GM21515 (cell line): ENCODE data around the gene MREG.
A peak's percentile ranks its signal among the peaks of the same experiment; 100 is the strongest.

Experiments
- ATAC-seq: cut with Tn5 transposase; IDR thresholded peaks from one replicate; pipeline ENCODE4 v1.9.1; 2021; ENCODE audit not compliant: unreplicated experiment

Gene MREG

DNA sequence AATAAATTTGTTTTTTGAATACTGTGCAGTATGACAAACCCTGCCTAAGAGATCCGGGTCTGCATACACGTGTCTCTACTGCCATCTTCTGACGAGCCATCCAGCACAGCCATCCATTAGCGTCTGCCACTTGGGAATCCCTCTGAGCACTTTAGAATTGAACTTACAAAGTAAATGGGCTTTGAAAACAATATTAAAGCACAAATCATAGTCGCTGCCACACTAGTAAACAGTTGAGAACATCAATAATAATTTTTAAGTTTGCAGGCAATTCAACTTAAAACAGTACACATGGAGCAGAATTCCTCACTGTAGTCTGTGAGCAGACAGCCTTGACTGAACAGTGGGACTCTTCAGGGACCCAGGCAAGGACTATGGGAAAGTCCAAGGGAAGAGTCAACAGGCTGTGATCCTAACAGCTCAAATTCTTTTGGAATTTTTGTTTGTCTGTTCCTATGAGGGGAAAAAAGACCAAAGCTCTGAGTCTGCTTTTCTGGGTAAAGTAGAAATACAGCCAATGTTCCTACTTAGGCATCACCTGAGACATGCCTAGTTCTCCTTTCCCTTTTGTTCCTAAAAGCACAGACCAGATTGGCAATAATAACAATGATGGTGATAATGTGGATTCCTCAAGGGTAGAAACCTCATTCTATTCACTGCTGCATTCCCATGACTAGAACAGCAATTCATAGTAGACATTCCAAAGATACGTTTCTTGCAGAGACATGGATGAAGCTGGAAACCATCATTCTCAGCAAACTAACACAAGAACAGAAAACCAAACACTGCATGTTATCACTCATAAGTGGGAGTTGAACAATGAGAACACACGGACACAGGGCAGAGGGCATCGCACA lies 92.9 kb downstream of the MREG start:
- peak; percentile 62 for ATAC-seq

- no peak for ATAC-seq
Measured at GRCh38 chr2:215919624-215920243, 93.6 kb downstream of the MREG start.

DNA sequence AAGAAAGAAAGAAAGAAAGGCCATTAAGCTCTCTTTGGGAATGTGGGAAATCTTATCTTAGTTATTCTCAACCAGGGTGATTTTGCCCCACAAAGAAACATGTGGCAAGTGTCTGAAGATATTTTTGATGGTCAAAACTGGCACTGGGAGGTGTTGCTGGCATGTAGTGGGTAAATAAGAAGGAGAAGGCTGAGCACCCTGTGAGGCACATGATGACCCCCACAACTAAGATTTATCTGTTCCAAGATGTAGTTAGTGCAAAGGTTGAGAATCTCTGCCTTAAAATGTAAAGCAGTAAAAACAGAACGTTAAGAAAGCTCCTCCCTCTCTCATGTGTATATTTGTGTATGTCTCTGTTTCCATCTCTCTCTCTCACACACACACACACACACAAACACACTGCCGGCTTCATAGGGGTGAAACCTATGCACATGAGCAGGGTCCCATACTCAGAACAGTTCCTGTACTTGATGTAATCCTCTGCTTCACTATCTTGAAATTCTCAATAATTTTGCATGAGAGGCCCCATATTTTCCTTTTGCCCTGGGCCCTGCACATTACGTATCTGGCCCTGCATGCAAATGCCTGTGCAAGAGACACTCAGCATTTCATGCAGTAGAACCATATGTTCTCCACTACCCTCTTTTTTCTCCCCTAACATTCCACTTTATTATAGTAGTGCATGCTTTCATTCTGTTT lies 94.3 kb downstream of the MREG start:
- no peak for ATAC-seq

DNA sequence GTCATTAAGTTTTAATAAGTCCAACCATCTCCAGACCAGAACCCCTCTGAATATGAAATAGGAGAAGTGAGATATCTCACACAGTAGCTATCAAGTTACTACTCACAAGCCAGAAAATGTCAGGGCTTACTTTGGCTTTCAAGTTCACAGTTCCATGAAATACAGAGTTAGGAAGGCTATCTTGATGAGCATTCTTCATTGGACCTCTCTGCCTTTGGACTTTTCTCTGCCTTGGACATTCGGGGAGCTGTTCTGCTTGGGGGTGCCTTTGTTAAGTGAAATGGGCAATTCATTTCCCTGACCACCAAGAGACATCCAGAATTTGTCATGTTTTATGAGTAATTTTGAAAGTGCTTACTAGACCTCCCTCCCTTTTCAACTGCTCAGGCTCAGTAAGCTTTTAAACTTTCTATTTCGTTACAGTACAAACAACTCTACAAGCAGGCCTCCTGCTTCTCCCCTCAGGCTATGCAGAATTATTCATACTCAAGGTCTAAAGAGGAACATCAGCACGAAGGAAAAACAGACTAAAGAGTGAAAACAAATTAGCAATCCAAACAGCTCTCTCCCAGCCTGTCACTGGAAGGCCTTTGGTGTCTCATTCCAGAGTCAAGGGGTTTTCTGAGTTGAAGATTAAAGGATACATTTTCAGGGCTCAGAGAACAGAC lies 95.3 kb downstream of the MREG start:
- ATAC-seq, result peak; percentile 81

DNA sequence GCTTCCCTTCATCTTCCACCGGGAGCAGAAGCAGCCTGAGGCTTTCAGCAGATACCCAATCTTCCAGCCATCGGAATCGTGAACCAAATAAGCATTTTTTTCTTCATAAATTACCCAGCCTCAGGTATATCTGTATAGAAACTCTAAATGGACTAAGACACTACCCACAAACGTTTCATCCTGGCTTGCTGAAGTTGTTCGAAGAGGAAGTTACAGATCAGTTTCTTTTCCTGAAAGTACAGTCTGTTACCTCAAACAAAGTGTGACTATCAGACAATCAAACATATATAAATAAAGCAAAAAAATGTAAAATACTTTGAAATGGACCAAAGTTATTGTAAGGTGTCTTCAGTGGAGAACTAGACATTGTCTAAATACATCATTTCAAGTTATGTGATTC lies 97.9 kb downstream of the MREG start:
- no peak for ATAC-seq

GRCh38 chr2:215914777-215915165 lies 98.6 kb downstream of the MREG start:
- no peak for ATAC-seq

DNA sequence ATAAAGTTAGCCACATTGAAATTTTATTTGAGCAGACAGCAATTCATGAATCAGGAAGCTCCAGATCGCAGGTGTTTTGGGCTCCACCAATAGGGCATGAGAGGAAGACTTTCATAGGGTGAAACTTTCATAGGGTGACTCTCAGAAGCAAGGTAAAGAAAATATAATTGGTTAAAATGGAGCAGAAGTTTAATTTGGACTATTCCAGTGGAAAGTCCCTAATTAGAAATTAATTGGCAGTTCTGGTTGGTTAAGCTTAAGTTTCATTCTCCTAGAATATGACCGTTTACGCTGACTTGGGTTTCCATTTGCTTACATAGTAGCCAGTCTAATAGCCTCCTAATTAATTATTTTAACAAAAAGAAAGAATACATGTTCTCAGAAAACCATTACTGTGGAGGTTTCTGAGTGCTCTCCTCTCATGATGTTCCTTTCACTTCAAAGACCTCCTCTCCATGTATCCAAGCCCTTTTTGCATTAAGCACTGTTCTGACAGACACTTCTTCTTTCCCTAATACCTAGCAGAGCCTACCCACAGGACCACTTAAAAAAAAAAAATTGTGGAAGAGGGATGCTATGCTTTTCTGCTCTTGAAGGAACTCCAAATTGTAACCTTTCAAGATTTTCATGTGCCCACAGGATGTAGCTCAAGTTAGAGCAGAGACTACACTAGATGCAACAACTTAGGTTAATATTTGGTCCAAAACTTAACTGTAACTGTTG lies 99.1 kb downstream of the MREG start:
- ATAC-seq, result no peak

DNA sequence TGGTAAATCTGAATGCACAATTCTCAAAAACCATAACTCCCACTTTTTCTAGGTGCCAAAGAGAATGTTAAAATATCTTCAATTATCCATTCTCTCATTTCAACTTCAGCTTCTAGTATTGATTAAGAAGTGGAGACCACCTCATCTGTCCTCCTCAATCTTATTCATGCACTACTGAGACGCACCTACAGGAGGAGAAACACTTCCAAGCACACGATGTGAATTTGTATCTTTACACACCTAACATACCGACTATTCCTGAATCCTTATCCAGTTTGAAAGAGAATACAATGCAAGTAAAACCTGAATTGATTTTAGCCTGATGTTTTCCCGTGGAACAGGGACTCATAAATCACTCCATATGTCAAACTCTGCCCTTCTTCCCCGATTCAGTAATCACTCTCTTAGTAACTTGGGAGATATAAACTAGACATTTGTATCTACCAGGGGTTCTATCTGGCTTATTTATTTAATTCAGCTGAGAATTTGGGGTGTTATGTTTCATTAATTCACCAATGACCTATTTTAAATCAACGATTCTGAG lies 101.0 kb downstream of the MREG start:
- no peak for ATAC-seq

GRCh38 chr2:215911301-215912085 lies 101.9 kb downstream of the MREG start:
- ATAC-seq, result no peak

DNA sequence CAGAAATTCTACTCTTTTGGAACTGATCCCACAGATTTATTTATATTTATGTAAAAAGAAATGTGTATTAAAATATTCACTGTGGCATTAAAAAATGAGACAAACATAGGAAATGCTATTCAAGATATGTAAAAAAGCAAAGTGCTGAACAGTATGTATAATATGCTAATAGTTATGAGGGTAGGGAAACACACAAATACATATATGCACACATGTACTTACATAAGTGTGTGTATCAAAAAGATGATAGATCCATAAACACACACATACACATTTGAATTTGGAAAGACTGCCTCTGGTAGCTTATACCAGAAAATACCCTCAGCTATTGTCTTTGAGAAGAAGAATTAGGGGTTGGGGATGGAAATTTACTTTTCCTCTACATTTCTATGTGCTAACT lies 103.2 kb downstream of the MREG start:
- no peak for ATAC-seq

DNA sequence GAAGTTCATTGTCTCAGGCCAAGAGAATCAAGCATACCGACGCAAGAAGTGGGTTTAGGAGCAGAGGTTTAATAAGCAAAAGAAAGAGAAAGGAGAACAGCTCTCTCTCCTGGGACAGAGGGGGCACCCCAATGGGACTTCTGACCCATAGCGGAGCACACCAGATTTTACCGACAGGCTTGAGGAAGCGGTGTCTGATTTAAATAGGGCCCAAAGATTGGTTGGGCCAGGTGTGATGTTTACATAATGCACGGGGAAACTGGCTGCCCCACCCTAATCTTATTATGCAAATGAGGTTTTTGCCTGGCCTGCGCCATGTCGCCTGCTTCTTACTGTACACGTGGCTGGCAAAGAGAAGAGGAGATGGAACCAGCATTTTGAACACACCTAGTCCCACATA lies 106.2 kb downstream of the MREG start:
- ATAC-seq, result no peak

DNA sequence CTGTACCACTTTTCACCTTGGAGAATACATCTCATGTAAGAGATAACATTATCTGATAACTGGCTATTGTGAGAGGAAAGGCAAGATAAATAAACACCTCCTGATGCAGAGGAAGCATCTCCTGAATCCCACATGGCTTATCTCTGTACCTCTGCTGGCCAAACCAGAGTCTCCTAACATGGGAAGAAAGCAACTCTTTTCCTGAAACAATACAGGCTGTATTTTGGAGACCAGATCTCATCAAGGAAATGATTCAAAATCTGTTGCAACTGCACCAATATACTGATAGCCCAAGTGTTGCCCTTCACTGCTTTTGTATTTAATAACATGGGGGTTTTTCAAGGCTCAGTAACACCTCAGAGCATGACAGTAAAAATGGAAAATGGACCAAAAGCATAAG lies 106.9 kb downstream of the MREG start:
- ATAC-seq, result no peak

DNA sequence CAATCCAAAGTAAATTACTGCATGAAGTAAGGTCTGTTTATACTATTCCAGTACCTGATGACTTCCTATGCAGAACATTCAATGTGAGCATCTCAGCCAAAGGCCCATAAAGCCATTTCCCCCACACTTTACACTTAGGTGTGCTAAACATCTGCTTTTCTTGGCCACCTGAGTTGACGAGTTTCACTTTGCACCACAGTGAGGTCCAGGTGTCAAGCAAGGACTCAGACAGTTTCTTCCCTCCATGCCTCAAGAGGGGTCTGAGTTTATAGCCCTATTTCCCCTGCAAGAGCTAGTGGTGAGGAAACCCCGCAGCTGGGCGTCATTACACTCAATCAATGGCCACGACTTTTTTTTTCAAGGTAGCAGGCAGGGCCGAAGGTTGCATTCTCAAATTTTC lies 107.7 kb downstream of the MREG start:
- no peak for ATAC-seq

GRCh38 chr2:215904101-215904500 lies 109.2 kb downstream of the MREG start:
- ATAC-seq, result no peak

DNA sequence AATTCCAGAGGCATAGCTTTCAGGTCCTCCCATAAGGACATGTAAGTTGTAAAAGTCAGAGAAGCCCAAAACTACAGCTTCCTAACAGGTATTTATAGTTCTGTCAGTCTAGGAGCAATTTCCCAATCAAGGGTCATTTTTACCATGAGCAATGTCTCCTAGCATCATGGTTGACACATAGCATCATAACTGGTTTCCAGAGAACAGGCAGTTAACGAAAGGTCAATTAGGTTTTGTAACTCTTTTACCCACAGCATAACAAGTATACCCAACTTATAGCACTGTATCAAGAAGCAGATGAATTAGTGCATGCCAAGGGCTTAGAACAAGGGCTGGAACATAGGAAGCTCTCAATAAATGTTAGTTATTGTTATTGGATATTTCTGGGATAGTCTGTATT lies 110.1 kb downstream of the MREG start:
- no peak for ATAC-seq

GRCh38 chr2:215901796-215902195 lies 111.6 kb downstream of the MREG start:
- no peak for ATAC-seq

GRCh38 chr2:215900843-215901242 lies 112.5 kb downstream of the MREG start:
- ATAC-seq, result peak; percentile 70

- ATAC-seq, result no peak
Measured at GRCh38 chr2:215900203-215900611, 113.1 kb downstream of the MREG start.

- ATAC-seq, result no peak
Measured at GRCh38 chr2:215899141-215900074, 113.9 kb downstream of the MREG start.
